Esophagus squamous epithelium (tissue), 4 donors: ENCODE measurements around the gene ITGA8.

Experiments
- POLR2A ChIP-seq, 4 donors: fragments of 450-650 bp; IDR thresholded peaks; one replicate each; pipeline ENCODE4 v1.6.1; 2017; ENCODE audit warnings: antibody characterized with exemption in 4 of 4, mild to moderate bottlenecking in 4 of 4, moderate library complexity in 3 of 4
- TF ChIP-seq, protein P1 (sequence below), 6 experiments: fragments of 450-650 bp in 4 of 6; fragments of 200-600 bp in 2 of 6; sonication (generic) in 2 of 6; IDR thresholded peaks; one replicate each; pipeline ENCODE4 v1.5.1; 2016 to 2019; ENCODE audit warnings: antibody characterized with exemption in 6 of 6, mild to moderate bottlenecking in 4 of 6, moderate library complexity in 4 of 6

DNA sequence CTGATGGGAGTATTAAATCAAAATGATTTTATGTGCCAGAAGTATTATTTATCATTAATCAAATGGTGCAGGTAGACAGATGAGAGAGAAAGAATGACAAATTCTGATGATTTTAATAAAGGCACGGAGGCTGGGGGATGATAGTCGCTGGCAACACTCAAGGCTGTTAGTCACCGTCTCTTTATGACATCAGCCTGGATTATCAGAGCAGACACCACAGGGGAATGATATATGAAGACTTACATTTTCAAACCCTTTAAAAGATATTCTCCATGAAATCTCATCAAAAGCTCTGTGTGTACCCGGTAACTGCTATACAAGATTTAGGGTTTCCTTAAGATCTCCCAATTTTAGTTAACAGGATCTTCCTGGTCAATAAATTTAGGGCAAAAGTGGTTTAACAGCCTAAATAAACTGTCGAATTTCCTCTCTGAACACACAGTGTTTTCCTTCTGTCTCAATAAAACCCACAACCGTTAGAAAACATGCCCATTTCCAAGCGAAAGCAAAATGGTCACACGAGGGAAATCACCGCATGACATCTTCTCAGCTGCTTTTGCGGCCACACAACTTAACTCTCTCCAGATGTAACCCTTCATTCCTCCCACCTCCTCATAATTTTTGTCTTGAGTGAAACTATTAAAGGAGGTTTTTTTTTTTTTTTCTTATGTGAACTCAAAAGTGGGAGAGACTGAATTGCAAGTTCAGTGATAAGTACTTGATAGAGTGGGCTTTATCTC lies 215.5 kb downstream of the ITGA8 start:
- TF ChIP-seq, protein P1, sequence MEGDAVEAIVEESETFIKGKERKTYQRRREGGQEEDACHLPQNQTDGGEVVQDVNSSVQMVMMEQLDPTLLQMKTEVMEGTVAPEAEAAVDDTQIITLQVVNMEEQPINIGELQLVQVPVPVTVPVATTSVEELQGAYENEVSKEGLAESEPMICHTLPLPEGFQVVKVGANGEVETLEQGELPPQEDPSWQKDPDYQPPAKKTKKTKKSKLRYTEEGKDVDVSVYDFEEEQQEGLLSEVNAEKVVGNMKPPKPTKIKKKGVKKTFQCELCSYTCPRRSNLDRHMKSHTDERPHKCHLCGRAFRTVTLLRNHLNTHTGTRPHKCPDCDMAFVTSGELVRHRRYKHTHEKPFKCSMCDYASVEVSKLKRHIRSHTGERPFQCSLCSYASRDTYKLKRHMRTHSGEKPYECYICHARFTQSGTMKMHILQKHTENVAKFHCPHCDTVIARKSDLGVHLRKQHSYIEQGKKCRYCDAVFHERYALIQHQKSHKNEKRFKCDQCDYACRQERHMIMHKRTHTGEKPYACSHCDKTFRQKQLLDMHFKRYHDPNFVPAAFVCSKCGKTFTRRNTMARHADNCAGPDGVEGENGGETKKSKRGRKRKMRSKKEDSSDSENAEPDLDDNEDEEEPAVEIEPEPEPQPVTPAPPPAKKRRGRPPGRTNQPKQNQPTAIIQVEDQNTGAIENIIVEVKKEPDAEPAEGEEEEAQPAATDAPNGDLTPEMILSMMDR (IDR thresholded peaks at IDR 0.05): no peak
- TF ChIP-seq POLR2A (IDR thresholded peaks at IDR 0.05): no peak
